GM12873 (cell line): ENCODE measurements around the gene SERHL2.

ENCODE experiments used
- TF ChIP-seq, protein P1 (sequence below): IDR thresholded peaks from 2 replicates; pipeline ENCODE4 v1.5.1; 2012; ENCODE audit warnings: low read depth, mild to moderate bottlenecking, moderate library complexity, low read length, control low read depth; ENCODE audit not compliant: insufficient read depth; ENCODE audit errors: missing control alignments

SERHL2 gene

DNA sequence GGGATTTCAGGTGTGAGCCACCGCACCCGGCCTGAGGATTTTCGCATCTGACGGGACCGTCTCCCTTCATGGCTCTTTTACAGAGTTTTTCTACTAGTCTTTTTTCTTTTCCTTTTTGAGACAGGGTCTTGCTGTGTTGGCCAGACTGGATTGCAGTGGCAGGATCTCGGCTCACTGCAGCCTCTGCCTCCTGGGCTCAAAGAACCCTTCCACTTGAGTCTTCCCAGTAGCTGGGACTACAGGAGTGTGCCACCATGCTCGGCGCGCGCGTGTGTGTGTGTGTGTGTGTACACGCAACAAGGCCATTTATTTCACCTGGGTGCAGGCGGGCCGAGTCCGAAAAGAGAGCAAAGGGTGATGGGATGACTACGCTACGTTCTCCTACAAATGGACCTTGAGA, 10.9 kb downstream of the SERHL2 start:
- TF ChIP-seq, protein P1, sequence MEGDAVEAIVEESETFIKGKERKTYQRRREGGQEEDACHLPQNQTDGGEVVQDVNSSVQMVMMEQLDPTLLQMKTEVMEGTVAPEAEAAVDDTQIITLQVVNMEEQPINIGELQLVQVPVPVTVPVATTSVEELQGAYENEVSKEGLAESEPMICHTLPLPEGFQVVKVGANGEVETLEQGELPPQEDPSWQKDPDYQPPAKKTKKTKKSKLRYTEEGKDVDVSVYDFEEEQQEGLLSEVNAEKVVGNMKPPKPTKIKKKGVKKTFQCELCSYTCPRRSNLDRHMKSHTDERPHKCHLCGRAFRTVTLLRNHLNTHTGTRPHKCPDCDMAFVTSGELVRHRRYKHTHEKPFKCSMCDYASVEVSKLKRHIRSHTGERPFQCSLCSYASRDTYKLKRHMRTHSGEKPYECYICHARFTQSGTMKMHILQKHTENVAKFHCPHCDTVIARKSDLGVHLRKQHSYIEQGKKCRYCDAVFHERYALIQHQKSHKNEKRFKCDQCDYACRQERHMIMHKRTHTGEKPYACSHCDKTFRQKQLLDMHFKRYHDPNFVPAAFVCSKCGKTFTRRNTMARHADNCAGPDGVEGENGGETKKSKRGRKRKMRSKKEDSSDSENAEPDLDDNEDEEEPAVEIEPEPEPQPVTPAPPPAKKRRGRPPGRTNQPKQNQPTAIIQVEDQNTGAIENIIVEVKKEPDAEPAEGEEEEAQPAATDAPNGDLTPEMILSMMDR: no peak

DNA sequence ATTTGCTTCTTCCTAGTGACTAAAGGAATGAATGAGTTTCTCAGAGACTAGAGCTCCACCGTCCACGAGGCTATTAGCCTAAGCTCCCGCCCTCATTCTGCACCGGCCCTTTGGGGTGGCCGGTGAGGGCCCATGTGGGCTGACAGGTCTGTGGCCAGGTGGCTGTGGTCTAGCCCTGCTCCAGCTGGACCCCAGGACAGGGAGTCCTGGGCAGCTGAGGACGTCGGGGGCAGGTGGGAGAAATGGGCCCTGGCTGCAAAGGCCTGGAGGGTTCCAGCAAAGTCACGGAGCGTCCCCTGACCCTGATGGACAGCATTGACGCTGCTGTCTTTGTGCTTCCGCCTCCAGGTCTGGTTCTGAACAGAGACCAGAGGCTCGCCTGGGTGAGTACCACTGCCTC, 12.2 kb downstream of the SERHL2 start:
- TF ChIP-seq, protein P1: no peak

DNA sequence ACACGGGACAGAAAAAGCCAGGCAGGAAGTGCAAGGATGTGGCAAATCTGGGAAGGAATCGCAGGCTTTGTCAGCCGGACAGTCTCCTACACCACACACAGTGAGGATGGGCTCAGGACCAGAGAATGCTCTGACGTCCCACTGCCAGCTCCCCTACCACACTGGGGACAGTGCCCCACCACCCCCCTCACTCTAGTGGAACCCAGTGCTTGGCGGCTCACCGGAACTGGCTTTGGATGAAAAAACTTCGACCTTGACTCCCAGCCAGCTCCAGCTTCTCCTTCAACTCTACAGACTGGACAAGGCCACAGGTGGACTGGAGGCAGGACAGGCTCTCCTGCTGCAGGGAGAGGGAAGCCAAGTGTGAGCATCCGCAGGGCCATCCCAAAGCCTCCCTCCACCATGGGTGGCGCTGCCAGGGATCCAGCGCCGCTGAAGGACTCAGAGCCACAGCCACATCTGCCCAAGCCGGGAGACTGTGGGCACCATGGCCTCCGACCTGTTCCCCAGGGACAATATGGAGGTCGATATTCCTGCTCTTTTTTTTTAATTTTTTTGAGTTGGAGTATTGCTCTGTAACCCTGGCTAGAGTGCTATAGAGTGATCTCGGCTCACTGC, 24.0 kb downstream of the SERHL2 start:
- TF ChIP-seq, protein P1: no peak

DNA sequence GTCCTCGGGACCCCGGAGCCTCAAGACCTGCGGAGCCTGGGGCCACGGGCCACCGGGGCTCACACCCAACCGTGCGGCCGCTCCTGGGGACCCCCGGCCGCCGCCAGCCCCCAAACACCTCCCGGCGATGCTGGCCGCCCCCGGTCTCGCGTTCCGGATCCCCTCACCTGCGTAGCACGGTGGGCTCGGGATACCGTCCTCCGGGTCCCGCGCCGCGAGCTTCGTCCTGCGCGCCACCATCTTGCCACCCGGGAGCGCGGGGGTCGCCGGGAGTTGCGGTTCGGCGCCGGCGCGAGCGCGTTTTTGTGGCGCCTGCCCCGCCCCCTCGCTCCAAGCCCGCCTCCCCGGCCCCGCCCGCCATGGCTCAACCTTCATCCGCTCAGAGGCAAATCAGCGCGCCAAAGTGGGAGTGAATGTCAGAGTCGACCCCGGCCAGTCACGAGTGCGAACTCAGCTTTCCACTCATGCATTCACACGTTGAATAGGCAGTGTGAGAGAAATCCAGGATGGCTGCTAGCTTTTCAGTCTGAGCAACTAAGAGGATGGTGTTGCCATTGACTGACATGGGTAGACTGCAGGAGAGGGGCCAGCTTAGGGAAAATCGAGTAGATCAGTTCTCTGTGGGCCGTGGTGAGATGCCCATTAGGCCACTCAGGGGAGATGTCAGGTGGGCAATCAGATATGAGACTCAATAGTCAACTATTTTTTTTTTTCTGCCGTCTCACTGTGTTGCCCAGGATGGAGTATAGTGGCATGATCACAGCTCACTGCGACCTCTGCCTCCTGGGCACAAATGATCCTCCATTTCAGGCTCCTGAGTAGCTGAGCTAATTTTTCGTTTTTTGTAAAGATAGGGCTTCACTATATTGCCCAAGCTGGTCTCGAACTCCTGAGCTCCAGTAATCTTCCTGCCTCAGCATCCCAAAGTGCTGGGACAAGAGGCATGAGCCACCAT, 28.3 kb downstream of the SERHL2 start:
- TF ChIP-seq, protein P1: no peak

DNA sequence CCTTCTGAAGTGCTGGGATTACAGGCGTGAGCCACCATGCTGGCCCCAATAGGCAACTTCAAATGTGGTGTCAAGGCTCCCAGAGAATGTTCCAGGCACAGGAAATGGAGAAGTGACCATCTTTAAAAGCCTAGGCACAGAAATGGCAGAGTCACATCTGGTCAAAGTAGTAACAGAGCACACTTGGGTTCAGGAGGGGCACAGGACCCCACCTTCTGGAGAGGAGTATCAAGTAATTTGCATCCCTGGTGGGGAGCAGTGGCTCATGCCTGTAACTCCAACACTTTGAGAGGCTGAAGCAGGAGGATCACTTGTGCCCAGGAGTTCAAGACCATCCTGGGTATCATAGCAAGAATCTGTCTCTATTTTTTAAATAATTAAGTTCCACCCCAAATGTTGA, 29.2 kb downstream of the SERHL2 start:
- TF ChIP-seq, protein P1: no peak

DNA sequence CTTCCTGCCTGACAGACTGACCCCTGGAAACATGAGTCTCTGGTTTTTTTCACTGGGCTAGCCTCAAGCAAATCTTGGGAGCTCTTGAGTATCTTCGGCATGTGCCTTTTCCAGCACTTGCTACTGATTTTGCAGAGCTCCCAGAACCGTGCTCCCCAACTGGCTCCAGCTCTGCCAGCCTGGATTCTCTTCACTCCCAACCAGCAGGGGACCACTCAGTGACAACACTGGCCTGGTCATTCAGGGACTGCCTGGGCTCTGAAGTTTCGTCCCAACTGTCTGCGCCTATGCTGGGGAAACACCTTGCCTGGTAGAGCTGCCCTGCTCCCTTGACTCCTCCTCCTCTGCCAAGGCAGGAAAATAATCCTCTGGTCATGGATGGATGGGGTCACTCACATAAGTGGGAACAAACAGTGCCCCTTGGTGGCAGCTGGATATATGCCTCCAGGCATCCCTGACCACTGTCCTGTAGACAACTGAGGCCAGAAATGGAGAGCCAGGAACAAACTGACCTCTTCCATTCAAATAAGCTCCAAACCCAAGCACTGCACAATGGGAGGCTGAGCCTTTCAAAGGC, 30.7 kb downstream of the SERHL2 start:
- TF ChIP-seq, protein P1: no peak

DNA sequence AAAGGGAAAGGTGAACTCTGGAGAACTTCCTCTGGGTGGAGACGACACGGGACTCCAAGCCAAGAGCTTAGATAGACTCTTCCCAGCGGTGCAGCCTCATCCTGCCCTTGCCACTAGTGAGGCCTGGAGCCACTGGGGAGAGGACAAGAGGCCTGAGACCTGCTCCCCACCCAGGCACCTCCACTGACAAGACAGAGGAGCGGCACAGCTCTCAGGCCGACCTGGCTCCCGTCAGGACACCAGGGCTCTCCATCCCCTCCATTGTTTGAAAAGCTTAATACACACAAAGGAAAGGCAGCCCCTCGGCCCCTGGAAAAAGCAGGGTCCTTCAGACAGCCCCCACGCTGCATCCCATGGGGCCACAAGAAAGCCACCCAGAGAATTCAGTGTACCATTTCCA, 31.3 kb downstream of the SERHL2 start:
- TF ChIP-seq, protein P1: no peak
